Right renal cortex interstitium (tissue), 3 donors: ENCODE measurements around the gene TSC2. TPM values are rescaled to one million over a fixed set of nuclear protein-coding genes. Genes with fewer than 3 reads are reported as not detected.

Experiments used
- DNase-seq, 3 donors: peaks; one replicate each; pipeline ENCODE4 v3.0.0-alpha.2; 2013; ENCODE audit warnings: low read depth in 3 of 3, low spot score in 2 of 3
- polyA plus RNA-seq, 3 donors: library from polyadenylated mRNA; unstranded; fragments of 120-200 nt; gene quantifications; one replicate each; pipeline ENCODE4 v1.2.1, GENCODE V29; 2013; ENCODE audit not compliant: insufficient read length in 3 of 3

Gene TSC2
- 100 to 1,000 TPM in 2 of 3 donors, 10 to 100 TPM in 1; 98.9 to 117 (median 108) TPM for polyA plus RNA-seq

GRCh38 chr16:2047330-2048115 is at the start of gene TSC2, which contains the start of gene NTHL1:
TSC2 (plus strand) TSS chr16:2047985; CDS start chr16:2048616, 631 bp downstream.
NTHL1 (minus strand) TSS chr16:2047834; CDS start chr16:2047823, 11 bp downstream.
- peak in 2 of 3 donors; percentile 90 to 92 for DNase-seq

DNA sequence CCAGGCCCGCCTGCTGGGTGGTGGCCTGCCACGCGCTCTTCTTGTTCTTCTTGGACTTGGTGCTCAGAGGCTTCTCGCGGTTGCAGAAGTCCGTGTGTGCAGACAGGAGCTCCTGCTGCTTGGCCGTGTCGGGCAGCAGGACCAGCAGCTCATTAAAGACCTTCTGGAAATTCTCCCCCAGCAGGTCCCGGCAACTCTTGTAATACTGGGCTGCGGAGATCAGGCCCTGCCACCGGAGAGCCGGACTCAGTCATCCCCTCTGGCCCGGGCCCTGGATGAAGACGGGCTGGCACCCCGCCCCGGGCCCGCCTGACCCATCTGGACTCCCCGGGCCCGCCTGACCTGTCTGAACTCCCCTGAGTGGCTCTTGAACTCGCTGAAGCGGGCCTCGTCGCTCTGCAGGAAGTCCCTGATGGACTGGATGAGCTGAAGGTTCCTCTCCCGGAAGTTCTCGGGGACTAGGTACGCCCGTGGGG is 49.4 kb upstream of the TSC2 start:
- DNase-seq = no peak

- DNase-seq = no peak
Observed at GRCh38 chr16:1998852-1999801, 48.7 kb upstream of the TSC2 start.

DNA sequence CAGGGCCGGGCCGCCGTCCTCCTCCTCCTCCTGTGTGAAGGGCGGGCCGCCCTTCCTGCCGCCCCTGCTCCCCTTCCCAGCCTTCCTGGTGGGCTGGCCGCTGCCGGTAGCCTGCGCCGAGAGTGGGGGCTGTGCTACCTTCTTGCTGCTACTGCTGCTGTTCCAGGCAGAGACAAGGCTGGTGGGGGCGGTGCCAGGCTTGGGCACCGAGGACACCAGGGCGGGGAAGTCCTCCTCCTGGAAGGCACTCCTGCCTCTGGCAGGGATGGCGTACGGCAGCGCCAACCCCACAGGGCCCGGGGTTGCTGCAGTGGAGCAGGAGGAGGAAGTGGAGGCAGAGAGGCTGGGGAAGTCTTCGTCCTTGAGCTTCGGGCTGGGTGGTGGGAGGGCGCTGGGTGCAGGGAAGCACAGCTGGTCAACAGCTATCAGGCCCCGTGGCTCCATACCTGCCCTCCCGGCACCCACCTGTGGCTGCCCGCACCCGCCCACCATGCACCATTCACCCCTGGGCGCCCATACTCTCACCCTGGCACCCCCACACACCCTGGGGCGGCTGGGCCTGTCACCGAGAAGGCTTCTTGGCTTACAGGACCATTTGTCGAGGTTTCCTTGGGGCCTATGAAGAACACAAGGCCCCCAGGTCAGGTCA is 47.8 kb upstream of the TSC2 start:
- DNase-seq = no peak

GRCh38 chr16:2001035-2001434 is 46.8 kb upstream of the TSC2 start:
- no peak for DNase-seq

DNA sequence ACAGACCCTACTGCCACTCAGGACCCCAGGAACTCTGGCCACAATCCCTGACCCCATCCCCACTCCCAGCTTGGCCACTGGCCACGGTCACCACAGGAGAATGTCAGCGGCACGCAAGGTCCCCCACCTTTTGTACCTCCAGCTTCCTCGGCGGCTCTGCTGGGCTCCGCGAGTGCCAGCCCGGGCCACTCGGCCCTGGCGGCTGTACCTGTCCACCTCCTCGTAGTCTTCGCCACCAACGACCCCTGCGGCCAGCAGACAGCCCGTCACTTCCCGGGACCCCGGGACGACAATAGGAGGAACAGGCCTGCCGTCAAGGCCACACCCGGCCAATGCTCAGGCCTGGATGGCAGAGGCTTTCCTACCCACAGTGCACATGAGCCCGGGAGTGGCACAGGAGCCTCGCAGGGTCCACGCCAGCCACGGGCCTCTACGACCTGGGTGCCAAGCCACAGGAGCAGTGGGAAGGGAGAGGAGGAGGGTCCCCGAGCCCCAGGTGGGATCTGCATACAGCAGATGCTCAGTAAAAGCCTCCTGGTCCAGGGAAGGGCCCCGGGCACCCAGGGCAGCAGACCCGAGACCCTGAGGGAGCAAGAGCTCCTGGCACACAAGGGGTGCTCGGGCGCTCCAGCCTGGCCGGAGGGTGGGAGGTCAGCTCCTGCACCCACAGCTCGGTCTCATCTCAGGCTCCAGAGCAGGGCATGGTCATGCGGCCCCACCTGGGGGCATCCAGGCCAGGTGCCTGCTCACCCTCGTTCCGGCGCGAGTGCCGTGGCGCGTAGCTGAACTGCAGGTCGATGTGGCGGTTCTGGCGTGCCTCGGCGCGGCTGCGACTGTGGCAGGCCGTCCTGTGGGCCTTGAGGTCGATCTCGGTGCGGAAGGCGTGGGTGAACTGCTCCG is 46.1 kb upstream of the TSC2 start:
- no peak for DNase-seq

- no peak for DNase-seq
Observed at GRCh38 chr16:2002406-2003230, 45.2 kb upstream of the TSC2 start.

GRCh38 chr16:2003231-2003826 is 44.5 kb upstream of the TSC2 start:
- DNase-seq = no peak

DNA sequence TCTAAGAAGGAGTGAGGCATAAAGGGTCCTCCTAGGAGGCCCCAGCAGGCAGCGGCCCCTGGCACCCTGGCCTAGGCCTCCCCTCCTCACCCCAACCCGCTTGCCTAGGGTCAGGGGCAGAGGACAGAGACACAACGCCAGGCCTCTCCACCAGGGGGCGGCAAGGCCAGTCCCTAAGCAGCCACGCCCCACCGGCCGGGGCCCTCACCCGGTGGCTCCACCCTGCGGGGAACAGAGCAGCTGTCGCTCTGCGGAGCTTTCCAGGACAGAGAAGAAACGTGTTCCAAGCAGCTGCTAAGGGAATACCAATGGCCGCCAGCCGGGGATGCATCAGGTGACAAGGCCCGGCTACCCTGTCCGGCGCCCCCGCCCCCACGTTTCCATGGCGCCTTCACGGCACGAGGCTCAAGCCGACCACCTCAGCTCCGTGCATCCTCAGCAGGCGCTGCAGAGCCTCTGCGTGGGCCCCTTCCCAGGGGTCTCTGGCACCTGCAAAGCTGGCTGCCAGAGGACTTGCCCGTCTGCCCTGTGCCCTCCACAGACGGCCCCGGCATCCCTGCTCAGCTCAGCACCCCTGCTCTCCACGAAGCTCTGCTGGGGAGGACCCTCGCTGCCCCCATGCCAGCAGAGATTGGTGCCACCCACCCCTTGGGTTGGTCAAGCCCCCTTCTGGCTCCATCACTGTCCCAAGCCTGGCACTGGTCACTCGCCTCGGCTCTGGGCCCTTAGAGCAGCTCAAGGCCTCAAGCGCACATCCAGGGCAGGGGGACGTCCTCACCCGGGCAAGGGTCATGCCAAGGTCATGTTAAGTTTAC is 43.8 kb upstream of the TSC2 start:
- DNase-seq = peak in 1 of 3 donors; percentile 66

- no peak for DNase-seq
Observed at GRCh38 chr16:2004795-2005517, 42.8 kb upstream of the TSC2 start.

DNA sequence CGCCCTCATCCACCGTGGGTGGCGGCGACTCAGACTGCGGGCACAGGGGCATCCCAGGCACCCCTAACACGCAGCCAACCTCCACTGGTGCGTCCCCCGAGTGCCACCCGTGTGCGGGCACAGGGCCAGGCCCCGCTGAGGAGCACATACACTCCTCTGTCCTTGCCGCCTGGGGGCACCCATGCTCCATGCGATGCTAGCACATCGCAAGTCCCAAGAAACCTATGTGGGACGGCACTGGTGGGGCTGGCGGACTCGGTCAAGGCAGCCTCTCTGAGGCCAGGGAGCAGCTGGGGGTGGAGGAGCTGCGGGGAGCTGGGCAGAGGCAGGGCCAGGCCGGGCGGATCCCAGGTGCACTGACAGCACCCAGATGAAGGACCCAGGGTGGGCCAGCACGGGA is 42.1 kb upstream of the TSC2 start:
- no peak for DNase-seq

GRCh38 chr16:2006317-2006716 is 41.5 kb upstream of the TSC2 start:
- DNase-seq = no peak

DNA sequence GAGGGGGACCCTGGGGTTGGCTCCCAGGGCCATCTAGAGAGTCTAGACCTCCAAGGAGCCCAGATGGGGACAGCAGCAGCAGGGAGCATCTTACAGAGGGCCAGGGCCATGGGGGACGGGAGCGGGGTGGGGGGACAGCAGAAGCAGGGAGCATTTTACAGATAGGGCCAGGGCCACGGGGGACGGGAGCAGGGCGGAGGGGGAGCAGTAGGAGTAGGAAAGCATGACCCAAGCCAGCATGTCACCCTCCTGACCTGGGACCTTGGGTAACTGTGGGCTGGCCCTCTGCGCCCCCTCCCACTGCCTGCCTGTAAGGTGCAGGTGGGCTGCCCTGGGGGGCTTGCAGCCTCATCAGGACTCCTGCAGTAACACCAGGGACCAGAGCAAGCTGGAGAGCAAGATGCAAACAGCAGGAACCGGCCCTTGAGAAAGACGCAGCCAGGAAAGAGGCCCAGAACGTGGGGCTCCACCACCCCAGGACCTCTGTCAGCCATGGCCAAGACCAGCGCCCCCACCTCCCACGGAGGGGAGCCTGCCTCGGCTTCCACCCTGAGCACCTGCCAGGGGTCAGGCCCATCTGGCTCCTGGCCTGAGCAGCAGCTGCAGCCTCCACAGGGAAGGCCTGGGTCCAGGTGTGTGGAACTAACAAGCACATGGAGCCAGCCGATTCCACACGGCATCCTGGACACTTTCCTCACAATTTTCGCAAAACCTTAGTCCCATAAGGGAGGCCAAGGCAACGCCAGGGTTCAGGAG is 40.5 kb upstream of the TSC2 start:
- no peak for DNase-seq

DNA sequence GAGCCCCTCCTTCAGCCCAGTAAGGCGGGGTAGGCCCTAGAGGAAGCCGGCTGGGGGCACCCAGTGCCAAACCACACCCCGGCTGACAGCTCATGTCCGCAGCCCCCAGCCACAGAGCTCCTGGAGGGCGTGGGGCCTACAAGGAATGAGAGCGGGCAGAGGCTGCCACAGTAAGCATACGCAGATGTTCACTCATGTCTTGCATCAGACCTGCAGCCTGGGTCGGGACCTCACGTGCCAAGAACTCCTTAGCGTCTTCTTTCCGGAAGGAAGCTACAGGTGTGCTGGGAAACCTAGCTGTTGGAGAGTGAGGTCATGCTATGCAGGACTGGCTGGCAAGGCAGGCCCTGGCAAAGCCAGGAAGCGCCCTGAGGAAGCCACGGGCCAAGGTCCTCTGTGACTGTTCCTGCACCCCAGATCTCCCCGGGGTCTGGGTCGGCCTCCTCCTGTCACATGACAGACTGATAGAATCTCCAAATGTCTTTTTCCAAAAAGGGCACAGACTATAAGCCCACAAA is 39.7 kb upstream of the TSC2 start:
- no peak for DNase-seq

DNA sequence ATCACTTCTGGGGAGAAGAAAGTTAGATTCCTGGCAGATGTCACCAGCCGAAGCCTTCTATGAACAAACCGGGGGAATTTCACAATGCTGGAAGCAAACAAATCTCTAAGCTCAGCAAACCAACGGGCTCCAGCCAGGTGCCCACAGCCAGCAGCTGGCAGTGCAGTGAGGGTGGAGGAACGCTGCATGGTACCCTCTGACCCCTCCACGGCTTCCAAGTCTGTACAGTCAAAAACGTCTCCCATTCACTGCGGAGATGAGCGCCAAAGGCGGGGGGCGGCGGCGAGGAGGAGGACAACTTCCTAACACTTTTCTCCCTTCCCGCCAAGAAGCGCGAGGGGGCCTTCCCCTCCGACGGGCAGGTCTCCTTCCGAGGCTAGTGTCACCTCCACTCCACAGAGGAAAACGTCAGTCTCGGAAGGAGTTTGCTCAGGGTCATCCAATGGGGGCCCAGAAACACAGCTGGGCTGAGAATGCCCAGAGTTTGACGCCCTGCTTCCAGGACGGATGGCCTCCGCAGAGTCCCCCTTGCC is 39.1 kb upstream of the TSC2 start:
- no peak for DNase-seq
